Psoas muscle (tissue), 8 donors: Measurements from ENCODE around the gene SNX17. TPM values are rescaled to one million over a fixed set of nuclear protein-coding genes. Genes with fewer than 3 reads are reported as not detected.
A peak's percentile ranks its signal among the peaks of the same experiment; 100 is the strongest.

Source experiments
- ATAC-seq, 4 donors: fragments of 200-7000 bp; cut with Tn5 transposase; one replicate each; pipeline ENCODE4 v1.9.1; 2020; ENCODE audit warnings: moderate library complexity in 3 of 4, mild to moderate bottlenecking in 2 of 4
- DNase-seq, 2 donors: peaks; one replicate each; pipeline ENCODE4 v3.0.0-alpha.2; 2020
- H3K27ac ChIP-seq: fragments of 200-600 bp; one replicate; pipeline ENCODE4 v1.8.0; 2022
- H3K27me3 ChIP-seq, 3 donors: fragments of 200-600 bp in 1 of 3; one replicate each; pipeline versions ENCODE4 v1.6.1 to v1.8.0; 2013 to 2022; ENCODE audit warnings: low read length in 2 of 3, mild to moderate bottlenecking in 2 of 3, moderate library complexity in 1 of 3; ENCODE audit not compliant: insufficient read depth in 3 of 3
- H3K36me3 ChIP-seq, 2 donors: fragments of 200-600 bp in 1 of 2; one replicate each; pipeline versions ENCODE4 v1.6.1 to v1.8.0; 2013 to 2022; ENCODE audit warnings: low read depth in 1 of 2, mild to moderate bottlenecking in 1 of 2, moderate library complexity in 1 of 2; ENCODE audit not compliant: insufficient read depth in 1 of 2
- H3K4me1 ChIP-seq: fragments of 200-600 bp; one replicate; pipeline ENCODE4 v1.8.0; 2022
- H3K4me3 ChIP-seq: fragments of 200-600 bp; one replicate; pipeline ENCODE4 v1.8.0; 2022; ENCODE audit warnings: mild to moderate bottlenecking
- H3K9me3 ChIP-seq: fragments of 200-600 bp; one replicate; pipeline ENCODE4 v1.8.0; 2022
- WGBS, 3 donors: extraction: QIAGEN DNeasy Blood & Tissue Kit; methylation state at CpG; one replicate each; pipeline versions ENCODE4 v1.1.6 to v1.1.7; 2013; 5-methylcytosine and 5-hydroxymethylcytosine counted together
- intact Hi-C, 2 donors: fragments of 100-400 bp; cut with DNase I; formaldehyde crosslinking; loops; one replicate each; pipeline versions ENCODE4 v1.11.0 to v1.14.2; 2022
- polyA plus RNA-seq, 3 donors: library from polyadenylated mRNA; stranded (reverse); fragments of 200-250 nt; gene quantifications; one replicate each; pipeline ENCODE4 v1.2.3, GENCODE V29; 2013
- total RNA-seq, 4 donors: library from RNA; stranded (reverse); fragmentation: NEBNext Ultra II Directional in 2 of 4; extraction: Animal tissue kit (Norgen Biotek cat#: 25700) in 2 of 4; gene quantifications; one replicate each; pipeline versions ENCODE4 v1.2.1 to v1.2.4, GENCODE V29; 2021 to 2023
- TF ChIP-seq, protein P1 (sequence below): fragments of 200-600 bp; IDR thresholded peaks from one replicate; pipeline ENCODE4 v1.8.0; 2022; ENCODE audit warnings: antibody characterized with exemption
- donor health status: healthy with polysubstance abuse.
- donor health status: DM: no; HTN: no; CAD: no; lungs with moderate emphysema.
- donor health status: Bipolar disorder and iron deficiency.
- donor health status: healthy.
- donor health status: DM: yes; HTN: yes; CAD: no.
- donor health status: DM: no; HTN: no; CAD: no.
- donor health status: DM: no; HTN: no; CAD: no.
- donor health status: DM: yes; HTN: yes; CAD: no.

SNX17 gene
- total and polyA plus RNA-seq, 7 donors, result 50.1 to 96.4 (median 60.2) TPM

- intact Hi-C loops, result no loop called here
- 60 to 75% (median 62%) methylated on average over 10 of the region's 10 CpGs for WGBS, 3 donors
- ATAC-seq, result no peak
Measured at GRCh38 chr2:27376866-27377617, 6.6 kb downstream of the SNX17 start.

GRCh38 chr2:27377618-27378095, 7.2 kb downstream of the SNX17 start:
- no peak overlapping the region for H3K4me3 ChIP-seq
- DNase-seq, result peak in 1 of 2 donors; percentile 63
- peaks cover 15% of the 10 kb centered on the region for H3K4me1 ChIP-seq
- no peaks in the 10 kb centered on the region for H3K27me3 ChIP-seq
- TF ChIP-seq, protein P1, sequence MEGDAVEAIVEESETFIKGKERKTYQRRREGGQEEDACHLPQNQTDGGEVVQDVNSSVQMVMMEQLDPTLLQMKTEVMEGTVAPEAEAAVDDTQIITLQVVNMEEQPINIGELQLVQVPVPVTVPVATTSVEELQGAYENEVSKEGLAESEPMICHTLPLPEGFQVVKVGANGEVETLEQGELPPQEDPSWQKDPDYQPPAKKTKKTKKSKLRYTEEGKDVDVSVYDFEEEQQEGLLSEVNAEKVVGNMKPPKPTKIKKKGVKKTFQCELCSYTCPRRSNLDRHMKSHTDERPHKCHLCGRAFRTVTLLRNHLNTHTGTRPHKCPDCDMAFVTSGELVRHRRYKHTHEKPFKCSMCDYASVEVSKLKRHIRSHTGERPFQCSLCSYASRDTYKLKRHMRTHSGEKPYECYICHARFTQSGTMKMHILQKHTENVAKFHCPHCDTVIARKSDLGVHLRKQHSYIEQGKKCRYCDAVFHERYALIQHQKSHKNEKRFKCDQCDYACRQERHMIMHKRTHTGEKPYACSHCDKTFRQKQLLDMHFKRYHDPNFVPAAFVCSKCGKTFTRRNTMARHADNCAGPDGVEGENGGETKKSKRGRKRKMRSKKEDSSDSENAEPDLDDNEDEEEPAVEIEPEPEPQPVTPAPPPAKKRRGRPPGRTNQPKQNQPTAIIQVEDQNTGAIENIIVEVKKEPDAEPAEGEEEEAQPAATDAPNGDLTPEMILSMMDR, result no peak
- H3K9me3 ChIP-seq, result no peaks in the 10 kb centered on the region
- peaks cover 10 to 77% of the 10 kb centered on the region in 2 donors for H3K36me3 ChIP-seq
- H3K27ac ChIP-seq, result peak overlapping the region; percentile 96
- 81 to 86% (median 82%) methylated on average over 18 of the region's 18 CpGs for WGBS, 3 donors
- ATAC-seq, result no peak
- intact Hi-C loops, result no loop called here

More at GRCh38 chr2:27376866-27377617, 6.6 kb downstream of the SNX17 start:
- Histone ChIP-seq H3K27ac (no peak overlapping the region), H3K4me1 (peaks cover 21% of the 10 kb centered on the region), H3K36me3 (peaks cover 9 to 77% of the 10 kb centered on the region in 2 donors), H3K4me3 (no peak overlapping the region), H3K27me3 (no peaks in the 10 kb centered on the region), H3K9me3 (no peaks in the 10 kb centered on the region)
- DNase-seq, result no peak
- TF ChIP-seq, protein P1, result no peak

- ATAC-seq, result peak in 1 of 4 donors; percentile 5
Measured at GRCh38 chr2:27378096-27378808, 7.8 kb downstream of the SNX17 start.

GRCh38 chr2:27378809-27379290, 8.4 kb downstream of the SNX17 start:
- Histone ChIP-seq H3K27ac (peak overlapping the region; percentile 96), H3K9me3 (no peaks in the 10 kb centered on the region), H3K27me3 (no peaks in the 10 kb centered on the region), H3K4me1 (peaks cover 11% of the 10 kb centered on the region), H3K36me3 (peaks cover 10 to 77% of the 10 kb centered on the region in 2 donors), H3K4me3 (no peak overlapping the region)
- intact Hi-C loops, result no loop called here
- TF ChIP-seq, protein P1, result no peak
- ATAC-seq, result no peak
- no peak for DNase-seq
- 75 to 83% (median 80%) methylated on average over 8 to 9 of the region's 9 CpGs for WGBS, 3 donors

More at GRCh38 chr2:27378096-27378808, 7.8 kb downstream of the SNX17 start:
- Histone ChIP-seq H3K27ac (peak overlapping the region; percentile 96), H3K4me1 (peaks cover 11% of the 10 kb centered on the region), H3K9me3 (no peaks in the 10 kb centered on the region), H3K4me3 (no peak overlapping the region), H3K36me3 (peaks cover 10 to 77% of the 10 kb centered on the region in 2 donors), H3K27me3 (no peaks in the 10 kb centered on the region)
- TF ChIP-seq, protein P1, result peak; percentile 13
- WGBS, 3 donors, result 72 to 77% (median 73%) methylated on average over 27 to 29 of the region's 29 CpGs
- intact Hi-C loops, result no loop called here
- DNase-seq, result peak; percentile 31 to 63
